ENCODE results near the gene ZNF674. TPM values are rescaled to one million over a fixed set of nuclear protein-coding genes. Genes with fewer than 3 reads are reported as not detected.
"Not testable (repeated sequence)": the region's sequence is repeated elsewhere in the genome, so short reads cannot be mapped to it uniquely, and the experiment has no call there.

Gene ZNF674
- total and polyA plus RNA-seq, 2 donors = 1.7 to 9.9 TPM

DNA sequence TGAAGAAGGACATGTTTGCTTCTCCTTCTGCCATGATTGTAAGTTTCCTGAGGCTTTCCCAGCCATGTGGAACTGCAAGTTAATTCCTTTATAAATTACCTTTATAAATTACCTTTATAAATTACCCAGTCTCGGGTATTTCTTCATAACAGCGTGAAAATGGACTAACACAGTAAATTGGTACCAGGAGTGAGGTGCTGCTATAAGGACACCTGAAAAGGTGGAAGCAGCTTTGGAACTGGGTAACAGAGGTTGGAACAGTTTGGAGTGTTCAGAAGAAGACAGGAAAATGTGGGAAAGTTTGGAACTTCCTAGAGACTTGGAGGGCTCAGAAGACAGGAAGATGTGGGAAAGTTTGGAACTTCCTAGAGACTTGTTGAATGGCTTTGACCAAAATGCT is 66.6 kb downstream of the ZNF674 start:
- WGBS = 100% methylated on average over 2 of the region's 2 CpGs
- H3K27ac ChIP-seq (ENCODE audit: low read depth); DNase-seq (ENCODE audit: extremely low spot score): not testable (repeated sequence)

DNA sequence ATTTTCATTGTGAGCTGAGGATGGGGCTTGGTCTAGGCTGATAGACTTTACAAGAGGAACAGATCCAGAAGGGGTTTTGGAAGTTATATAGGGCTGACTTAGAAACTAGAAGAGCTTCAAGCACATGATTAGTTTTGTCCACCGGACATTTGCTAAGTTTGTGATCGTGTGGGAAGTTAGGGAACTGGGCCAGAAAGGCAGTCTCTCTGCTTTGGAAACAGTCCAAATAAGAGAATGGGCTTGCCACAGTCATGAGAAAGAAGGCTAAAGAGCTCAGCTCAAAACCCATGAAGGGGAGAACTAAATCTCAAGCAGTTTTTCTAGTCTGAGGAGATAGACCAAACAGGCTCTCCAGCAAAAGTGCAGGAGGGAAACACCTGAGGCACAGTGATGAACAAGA is 67.8 kb downstream of the ZNF674 start:
- Histone ChIP-seq H3K27ac (ENCODE audit: low read depth) (no peak overlapping the region), H3K4me1 (ENCODE audit: insufficient read depth) (no peaks in the 10 kb centered on the region), H3K4me3 (ENCODE audit: low read depth, low read length) (no peak overlapping the region), H3K36me3 (ENCODE audit: insufficient read depth) (no peaks in the 10 kb centered on the region)
- DNase-seq (ENCODE audit: extremely low spot score) = peak; percentile 2
- 4% methylated on average over 2 of the region's 2 CpGs for WGBS

More for the DNA sequence above, 66.6 kb downstream of the ZNF674 start:
- not testable (repeated sequence) for H3K36me3 ChIP-seq (ENCODE audit: insufficient read depth); H3K4me3 ChIP-seq (ENCODE audit: low read depth, low read length); H3K4me1 ChIP-seq (ENCODE audit: insufficient read depth)

DNA sequence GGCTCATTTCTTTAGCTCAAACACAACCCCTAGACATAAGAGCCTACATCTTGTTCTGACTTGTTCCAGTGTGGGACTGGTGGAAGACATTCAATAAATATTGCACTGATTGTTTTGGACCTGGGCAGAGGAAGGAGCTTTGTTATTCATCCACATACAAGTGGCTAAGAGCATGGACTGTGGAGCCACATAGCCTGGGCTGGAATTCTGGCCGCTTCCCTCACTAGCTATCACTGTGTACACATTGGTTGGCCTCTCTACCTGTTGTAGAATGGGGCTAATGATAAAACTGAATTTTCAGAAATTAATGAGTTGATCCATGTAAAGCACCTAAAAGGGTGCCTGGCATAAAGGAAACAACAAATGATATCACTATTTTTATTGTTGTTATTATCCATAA is 80.0 kb downstream of the ZNF674 start:
- Histone ChIP-seq H3K4me3 (ENCODE audit: low read depth, low read length) (no peak overlapping the region), H3K27ac (ENCODE audit: low read depth) (no peak overlapping the region), H3K4me1 (ENCODE audit: insufficient read depth) (no peaks in the 10 kb centered on the region), H3K36me3 (ENCODE audit: insufficient read depth) (no peaks in the 10 kb centered on the region)
- no peak for DNase-seq (ENCODE audit: extremely low spot score)
- WGBS = 97% methylated on average over 1 of the region's 1 CpG

DNA sequence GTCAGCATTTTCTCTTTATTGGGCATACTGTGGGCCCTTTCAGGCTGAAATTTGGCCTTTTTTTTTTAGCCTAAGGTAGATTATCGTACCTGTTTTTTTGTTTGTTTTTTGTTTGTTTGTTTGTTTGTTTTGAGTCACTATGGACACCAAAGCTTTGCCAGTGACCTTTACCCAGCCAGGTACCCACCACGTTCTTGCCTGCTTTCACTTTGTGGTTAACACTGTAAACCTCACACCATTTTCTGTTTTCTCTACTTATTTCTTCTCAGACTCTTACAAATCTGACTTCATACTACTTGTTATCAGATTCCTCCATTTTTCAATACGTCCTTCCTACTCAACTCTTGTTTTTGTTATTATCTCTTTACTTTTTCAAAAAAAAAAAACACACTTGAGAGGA is 81.5 kb downstream of the ZNF674 start:
- Histone ChIP-seq H3K36me3 (ENCODE audit: insufficient read depth) (no peaks in the 10 kb centered on the region), H3K27ac (ENCODE audit: low read depth) (no peak overlapping the region)
- 54% methylated on average over 3 of the region's 3 CpGs for WGBS

DNA sequence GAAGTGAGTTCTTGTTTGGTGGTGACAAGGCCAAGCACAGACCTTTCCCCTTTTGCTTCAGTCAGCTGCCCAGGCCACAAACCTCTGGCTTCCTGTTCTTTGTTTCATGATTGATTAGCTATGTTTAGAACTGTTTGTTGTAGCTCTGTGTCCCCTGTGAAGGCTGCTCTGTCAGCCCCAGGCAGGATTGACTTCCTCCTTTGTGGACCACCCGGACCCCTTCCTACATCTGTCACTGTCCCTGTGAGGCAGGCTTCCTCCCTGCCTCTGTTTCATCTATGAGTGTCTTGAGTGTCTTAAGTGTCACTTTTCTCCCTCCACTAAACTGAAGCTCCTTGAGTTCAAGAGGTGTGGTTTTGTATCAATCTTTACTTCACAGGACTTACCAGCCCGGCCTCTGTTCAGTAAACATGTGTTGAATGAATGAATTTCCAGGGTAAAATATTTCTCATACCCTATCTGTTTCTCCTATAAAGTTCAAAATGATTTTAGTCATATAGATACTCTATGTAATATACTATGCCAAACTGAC is 83.5 kb downstream of the ZNF674 start:
- WGBS = 68% methylated on average over 2 of the region's 2 CpGs
- Histone ChIP-seq H3K4me1 (ENCODE audit: insufficient read depth) (no peaks in the 10 kb centered on the region), H3K36me3 (ENCODE audit: insufficient read depth) (no peaks in the 10 kb centered on the region), H3K4me3 (ENCODE audit: low read depth, low read length) (no peak overlapping the region), H3K27ac (ENCODE audit: low read depth) (no peak overlapping the region)
- no peak for DNase-seq (ENCODE audit: extremely low spot score)

More for the DNA sequence above, 81.5 kb downstream of the ZNF674 start:
- H3K4me1 ChIP-seq (ENCODE audit: insufficient read depth) = no peaks in the 10 kb centered on the region
- no peak overlapping the region for H3K4me3 ChIP-seq (ENCODE audit: low read depth, low read length)
- DNase-seq (ENCODE audit: extremely low spot score) = no peak

DNA sequence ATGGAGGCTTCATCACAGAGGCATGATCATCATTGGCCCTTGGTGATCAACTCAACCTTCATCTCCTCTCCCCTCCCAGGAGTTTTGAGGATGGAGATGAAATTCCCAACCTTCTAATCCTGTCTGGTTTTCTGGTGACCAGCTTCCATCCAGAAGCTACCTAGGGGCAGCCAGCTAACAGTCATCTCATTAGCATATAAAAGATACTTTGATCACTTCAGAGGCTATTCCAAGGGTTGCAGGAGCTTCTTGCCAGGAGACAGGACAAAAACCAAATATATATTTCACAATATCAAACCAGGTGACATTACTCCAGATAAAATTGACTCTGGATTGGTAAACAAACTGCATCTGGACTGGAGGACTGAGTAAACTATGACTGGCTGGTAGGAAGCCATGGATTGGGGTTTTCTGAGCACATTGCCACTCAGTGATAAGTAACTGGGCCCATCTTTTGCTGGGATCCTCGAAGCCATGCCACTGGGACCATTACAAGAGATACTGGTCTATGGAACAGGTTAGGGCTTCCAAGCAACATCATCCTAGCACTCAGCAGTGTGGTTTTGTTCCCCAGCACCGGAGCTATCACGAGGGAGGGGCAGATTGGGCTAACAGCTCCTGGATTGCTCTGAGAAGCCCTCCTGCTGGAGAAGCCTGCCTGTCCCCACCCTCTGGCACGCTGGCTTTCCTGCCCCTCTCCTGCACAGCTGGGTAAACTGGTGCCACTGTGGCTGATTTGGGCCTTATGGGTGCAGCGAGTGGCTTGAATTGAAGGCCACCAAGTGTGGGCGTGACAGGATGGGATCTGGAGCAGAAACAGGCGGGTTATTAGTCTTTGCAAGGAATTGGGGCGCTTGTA is 84.2 kb downstream of the ZNF674 start:
- H3K4me1 ChIP-seq (ENCODE audit: insufficient read depth); H3K27ac ChIP-seq (ENCODE audit: low read depth); H3K4me3 ChIP-seq (ENCODE audit: low read depth, low read length); H3K36me3 ChIP-seq (ENCODE audit: insufficient read depth); DNase-seq (ENCODE audit: extremely low spot score): not testable (repeated sequence)
- 78% methylated on average over 8 of the region's 8 CpGs for WGBS

DNA sequence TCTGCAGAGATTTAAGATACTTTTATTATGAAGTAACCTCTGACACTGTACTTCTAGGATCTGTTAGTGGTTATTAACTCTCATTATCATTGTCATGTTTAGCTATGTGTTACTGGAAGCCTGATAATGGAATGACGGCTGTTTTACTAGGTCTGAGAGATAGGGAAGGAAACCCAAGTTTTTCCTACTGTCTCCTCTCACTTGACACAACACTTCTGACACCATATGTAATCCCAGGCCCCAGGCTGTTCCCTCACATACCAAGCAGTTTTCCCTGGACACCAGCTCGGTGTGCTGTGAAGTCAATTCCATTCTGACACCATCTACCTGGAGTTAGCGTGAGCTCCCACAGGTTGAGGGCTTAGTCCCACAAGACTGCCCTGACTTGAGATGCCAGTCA is 85.6 kb downstream of the ZNF674 start:
- WGBS = 64% methylated on average over 3 of the region's 3 CpGs
- Histone ChIP-seq H3K27ac (ENCODE audit: low read depth) (no peak overlapping the region), H3K36me3 (ENCODE audit: insufficient read depth) (peaks cover 2% of the 10 kb centered on the region), H3K4me3 (ENCODE audit: low read depth, low read length) (no peak overlapping the region), H3K4me1 (ENCODE audit: insufficient read depth) (no peaks in the 10 kb centered on the region)
- no peak for DNase-seq (ENCODE audit: extremely low spot score)

DNA sequence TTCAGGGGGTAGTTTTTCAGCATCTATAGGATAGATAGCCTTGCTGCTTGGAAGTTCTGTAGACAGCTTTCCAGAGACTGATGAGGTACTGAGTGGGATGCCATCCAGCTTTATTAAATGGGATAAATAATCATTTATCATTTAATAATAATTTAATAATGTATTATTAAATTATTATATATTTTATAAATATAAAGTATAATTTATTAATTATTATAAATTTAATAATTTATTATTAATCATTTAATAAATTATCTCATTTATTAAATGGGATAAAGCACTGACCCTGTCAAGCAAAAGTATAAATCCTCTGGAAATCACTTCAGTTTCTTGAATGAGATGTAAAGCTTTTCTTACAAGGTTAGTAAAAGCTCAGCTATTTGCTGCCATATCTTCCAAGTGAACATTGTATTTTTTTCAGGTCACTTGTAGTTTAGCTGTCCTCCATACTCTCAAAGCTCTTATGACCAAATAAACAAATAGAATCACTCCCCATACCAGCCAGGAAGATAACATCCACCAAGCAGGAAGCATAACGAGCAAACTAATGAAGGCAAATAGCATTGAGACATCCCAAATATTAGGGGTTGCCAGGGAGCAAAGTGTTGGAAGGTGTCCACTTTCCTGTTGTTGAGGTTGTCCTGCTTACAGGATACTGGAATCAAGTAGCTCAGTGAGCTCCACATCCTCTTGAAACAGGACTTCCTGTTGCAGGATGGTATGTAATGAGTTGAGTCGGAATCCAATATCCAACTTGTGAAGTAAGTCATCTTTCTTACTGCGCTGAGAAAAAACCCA is 88.9 kb downstream of the ZNF674 start:
- H3K27ac ChIP-seq (ENCODE audit: low read depth) = no peak overlapping the region
- DNase-seq (ENCODE audit: extremely low spot score) = no peak
- peaks cover 2% of the 10 kb centered on the region for H3K36me3 ChIP-seq (ENCODE audit: insufficient read depth)
- no peak overlapping the region for H3K4me3 ChIP-seq (ENCODE audit: low read depth, low read length)
- WGBS = 81% methylated on average over 3 of the region's 3 CpGs
- H3K4me1 ChIP-seq (ENCODE audit: insufficient read depth) = no peaks in the 10 kb centered on the region

Small RNAs within 50 kb of the gene (small RNA-seq; reads per million reads assigned to genes)
- not detected for gene RF00017
- gene RNU6-50P = not detected

Other genes starting within 250 kb of the ZNF674 start
- 5.9 TPM for gene CHST7, start 28.3 kb upstream of the ZNF674 start, total RNA-seq
- 12.2 TPM for gene CHST7, start 28.3 kb upstream of the ZNF674 start, polyA plus RNA-seq
- 4.1 TPM for gene SLC9A7, start 213.7 kb upstream of the ZNF674 start, total RNA-seq
- gene SLC9A7, start 213.7 kb upstream of the ZNF674 start, polyA plus RNA-seq = 0.61 TPM